Pancreas (tissue), 10 donors: Measurements from ENCODE around the gene MYL2. TPM values are rescaled to one million over a fixed set of nuclear protein-coding genes. Genes with fewer than 3 reads are reported as not detected.

Experiments
- ATAC-seq, 4 donors: fragments of 200-7000 bp; cut with Tn5 transposase; one replicate each; pipeline versions ENCODE4 v1.8.0 to v1.9.1; 2020; ENCODE audit warnings: mild to moderate bottlenecking in 4 of 4, moderate library complexity in 4 of 4
- DNase-seq, 6 donors: peaks; one replicate each; pipeline ENCODE4 v3.0.0-alpha.2; 2020
- FAIRE-seq: peaks from 2 replicates; lab custom pipeline; 2012; peaks lifted over from hg19 to GRCh38; lab: Jason Lieb, UNC
- H3K27ac ChIP-seq, 4 donors: fragments of 200-600 bp; sonication (generic); 1 replicate in 3 of 4; 2 replicates in 1 of 4; pipeline versions ENCODE4 v1.5.0 to v1.8.0; 2020
- H3K27me3 ChIP-seq, 4 donors: fragments of 200-600 bp; one replicate each; pipeline ENCODE4 v1.8.0; 2021
- H3K36me3 ChIP-seq, 3 donors: fragments of 200-600 bp; sonication (generic) in 1 of 3; one replicate each; pipeline versions ENCODE4 v1.5.0 to v1.8.0; 2020 to 2021
- H3K4me1 ChIP-seq, 3 donors: fragments of 200-600 bp; one replicate each; pipeline ENCODE4 v1.8.0; 2021
- H3K4me3 ChIP-seq, 4 donors: fragments of 200-600 bp; sonication (generic) in 2 of 4; one replicate each; pipeline versions ENCODE4 v1.5.0 to v1.8.0; 2020 to 2021
- H3K9me3 ChIP-seq, 4 donors: fragments of 200-600 bp; one replicate each; pipeline ENCODE4 v1.8.0; 2021
- WGBS, 2 donors: extraction: QIAGEN DNeasy Blood & Tissue Kit; methylation state at CpG; one replicate each; pipeline ENCODE4 v1.1.7; 2013; 5-methylcytosine and 5-hydroxymethylcytosine counted together
- intact Hi-C, 3 donors: fragments of 100-400 bp; cut with DNase I; formaldehyde crosslinking; loops; one replicate each; pipeline versions ENCODE4 v1.11.1 to v1.14.2; 2022
- polyA plus RNA-seq, 2 donors: library from polyadenylated mRNA; stranded (reverse); fragments of 200-250 nt; gene quantifications; one replicate each; pipeline ENCODE4 v1.2.3, GENCODE V29; 2013
- total RNA-seq, 6 donors: library from RNA; stranded (reverse); fragmentation: NEBNext Ultra II Directional in 4 of 6; extraction: Animal tissue kit (Norgen Biotek cat#: 25700) in 4 of 6; gene quantifications; one replicate each; pipeline versions ENCODE4 v1.2.1 to v1.2.4, GENCODE V29; 2021 to 2023
- TF ChIP-seq, protein P1 (sequence below), 4 donors: fragments of 200-600 bp; sonication (generic) in 3 of 4; IDR thresholded peaks; one replicate each; pipeline versions ENCODE4 v1.5.0 to v1.8.0; 2021; ENCODE audit warnings: antibody characterized with exemption in 4 of 4
- donor health status: healthy with polysubstance abuse.
- donor health status: DM: no; HTN: no; CAD: no; lungs with moderate emphysema.
- donor health status: DM: no; HTN: no; CAD: no.
- donor health status: control.
- donor health status: control.
- donor health status: Bipolar disorder and iron deficiency.
- donor health status: DM: yes; HTN: yes; CAD: no.
- donor health status: DM: no; HTN: no; CAD: no.
- donor health status: DM: no; HTN: no; CAD: no.
- donor health status: DM: yes; HTN: yes; CAD: no.

MYL2 gene
- total and polyA plus RNA-seq, 8 donors, result 1.6 to 12.0 (median 7.1) TPM; not detected in 5

DNA sequence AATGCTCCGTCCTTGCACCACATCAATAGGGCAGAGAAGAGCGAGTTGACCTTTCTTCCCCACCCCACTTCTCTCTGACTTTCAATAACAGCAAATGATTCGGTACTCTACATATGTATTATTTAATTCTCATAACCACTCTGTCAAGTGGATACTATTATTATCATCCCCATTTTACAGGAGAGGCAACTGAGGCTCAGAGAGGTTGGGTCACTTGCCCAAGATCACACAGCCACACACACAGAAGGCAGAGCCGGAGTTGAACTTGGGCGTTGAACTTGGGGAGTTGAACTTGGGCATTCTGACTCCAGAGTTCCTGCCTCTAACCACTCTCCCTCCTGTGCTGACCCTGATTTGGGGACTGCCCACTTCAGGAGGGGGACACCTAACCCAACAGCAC is 659 bp downstream of the MYL2 start:
- FAIRE-seq (no peak), DNase-seq (no peak), ATAC-seq (no peak)
- intact Hi-C loops, result no loop called here
- 70 to 73% methylated on average over 5 of the region's 5 CpGs for WGBS, 2 donors
- TF ChIP-seq, protein P1, sequence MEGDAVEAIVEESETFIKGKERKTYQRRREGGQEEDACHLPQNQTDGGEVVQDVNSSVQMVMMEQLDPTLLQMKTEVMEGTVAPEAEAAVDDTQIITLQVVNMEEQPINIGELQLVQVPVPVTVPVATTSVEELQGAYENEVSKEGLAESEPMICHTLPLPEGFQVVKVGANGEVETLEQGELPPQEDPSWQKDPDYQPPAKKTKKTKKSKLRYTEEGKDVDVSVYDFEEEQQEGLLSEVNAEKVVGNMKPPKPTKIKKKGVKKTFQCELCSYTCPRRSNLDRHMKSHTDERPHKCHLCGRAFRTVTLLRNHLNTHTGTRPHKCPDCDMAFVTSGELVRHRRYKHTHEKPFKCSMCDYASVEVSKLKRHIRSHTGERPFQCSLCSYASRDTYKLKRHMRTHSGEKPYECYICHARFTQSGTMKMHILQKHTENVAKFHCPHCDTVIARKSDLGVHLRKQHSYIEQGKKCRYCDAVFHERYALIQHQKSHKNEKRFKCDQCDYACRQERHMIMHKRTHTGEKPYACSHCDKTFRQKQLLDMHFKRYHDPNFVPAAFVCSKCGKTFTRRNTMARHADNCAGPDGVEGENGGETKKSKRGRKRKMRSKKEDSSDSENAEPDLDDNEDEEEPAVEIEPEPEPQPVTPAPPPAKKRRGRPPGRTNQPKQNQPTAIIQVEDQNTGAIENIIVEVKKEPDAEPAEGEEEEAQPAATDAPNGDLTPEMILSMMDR (IDR thresholded peaks at IDR 0.05), result no peak
- Histone ChIP-seq H3K4me1 (no peaks in the 10 kb centered on the region), H3K27me3 (no peaks in the 10 kb centered on the region), H3K4me3 (no peak overlapping the region), H3K9me3 (no peaks in the 10 kb centered on the region), H3K27ac (no peak overlapping the region), H3K36me3 (no peaks in the 10 kb centered on the region)

- FAIRE-seq (no peak), ATAC-seq (no peak), DNase-seq (no peak)
- H3K27ac ChIP-seq, result no peak overlapping the region
- no peak overlapping the region for H3K4me3 ChIP-seq
- WGBS, 2 donors, result 70 to 80% methylated on average over 7 of the region's 7 CpGs
- intact Hi-C loops, result no loop called here
- TF ChIP-seq, protein P1 (IDR thresholded peaks at IDR 0.05), result no peak
- no peaks in the 10 kb centered on the region for H3K9me3 ChIP-seq
- no peaks in the 10 kb centered on the region for H3K36me3 ChIP-seq
- H3K27me3 ChIP-seq, result no peaks in the 10 kb centered on the region
- H3K4me1 ChIP-seq, result no peaks in the 10 kb centered on the region
Observed at GRCh38 chr12:110917961-110918360, 2.4 kb downstream of the MYL2 start.

GRCh38 chr12:110917467-110917866 is 2.9 kb downstream of the MYL2 start:
- FAIRE-seq (no peak), ATAC-seq (no peak), DNase-seq (no peak)
- H3K4me3 ChIP-seq, result no peak overlapping the region
- TF ChIP-seq, protein P1 (IDR thresholded peaks at IDR 0.05), result no peak
- WGBS, 2 donors, result 29 to 35% methylated on average over 5 of the region's 5 CpGs
- H3K27ac ChIP-seq, result no peak overlapping the region
- intact Hi-C loops, result no loop called here
- H3K36me3 ChIP-seq, result no peaks in the 10 kb centered on the region
- H3K4me1 ChIP-seq, result no peaks in the 10 kb centered on the region
- no peaks in the 10 kb centered on the region for H3K27me3 ChIP-seq
- H3K9me3 ChIP-seq, result no peaks in the 10 kb centered on the region

GRCh38 chr12:110916295-110916875 is 4.0 kb downstream of the MYL2 start:
- no peak for FAIRE-seq
- Histone ChIP-seq H3K4me3 (no peak overlapping the region), H3K27ac (no peak overlapping the region), H3K36me3 (no peaks in the 10 kb centered on the region), H3K9me3 (no peaks in the 10 kb centered on the region), H3K27me3 (no peaks in the 10 kb centered on the region), H3K4me1 (no peaks in the 10 kb centered on the region)
- no peak for DNase-seq
- WGBS, 2 donors, result 75 to 83% methylated on average over 3 of the region's 3 CpGs
- TF ChIP-seq, protein P1 (IDR thresholded peaks at IDR 0.05), result no peak
- ATAC-seq, result no peak
- intact Hi-C loops, result no loop called here
